Subcutaneous preadipocyte (primary cell): Measurements from ENCODE around the gene RBM5. TPM values are rescaled to one million over a fixed set of nuclear protein-coding genes. Genes with fewer than 3 reads are reported as not detected.

ENCODE experiments used
- total RNA-seq: library from RNA; depleted of rRNA; stranded (reverse); fragments of >200 nt; gene quantifications from 2 replicates; pipeline ENCODE4 v1.2.3, GENCODE V29; 2012

RBM5 gene
- 126 and 161 TPM in 2 replicates for total RNA-seq

DNA sequence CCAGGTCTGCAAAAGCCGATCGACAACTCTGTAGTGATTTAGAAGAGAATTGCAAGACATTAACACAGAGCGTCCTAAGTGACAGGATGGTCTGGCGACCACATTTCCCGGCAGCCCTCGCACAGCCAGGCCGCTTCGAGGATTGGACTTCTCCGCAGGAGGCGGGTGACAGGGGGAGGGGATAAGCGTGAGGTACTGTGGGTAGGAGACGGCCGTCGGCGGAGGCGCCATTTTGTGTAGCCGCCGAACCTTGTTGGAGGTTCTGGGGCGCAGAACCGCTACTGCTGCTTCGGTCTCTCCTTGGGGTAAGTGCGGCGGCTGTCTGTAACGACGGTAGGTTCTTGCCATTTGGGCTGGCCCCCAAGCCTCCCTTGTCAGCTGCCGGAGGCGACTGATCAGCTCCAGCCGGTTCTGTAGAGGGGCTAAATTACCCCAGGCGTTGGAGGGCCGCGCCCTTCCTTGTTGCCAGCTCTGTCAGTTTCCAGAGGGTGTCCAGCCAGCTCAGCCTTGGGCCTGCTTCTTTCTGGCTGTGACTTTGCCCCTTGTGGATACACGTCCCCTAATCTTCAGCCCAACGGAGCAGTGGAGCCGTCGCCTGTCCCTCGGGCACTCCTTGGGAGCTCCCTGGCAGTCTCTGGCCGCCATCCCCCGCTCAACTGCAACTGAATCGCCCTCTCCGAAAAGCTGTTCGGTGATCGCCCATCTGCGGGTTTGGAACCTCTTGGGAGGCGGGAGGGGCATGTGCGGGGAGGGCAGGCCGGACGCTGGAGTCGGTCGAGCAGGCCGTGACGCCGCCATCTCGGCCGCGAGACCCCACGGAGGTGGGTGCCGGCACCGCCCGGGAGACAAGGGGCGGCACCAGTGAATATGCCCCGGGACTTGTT lies at the start of gene RBM5:
Gene RBM5, plus strand, starts transcription at position 195 of the 884 bp plus-strand sequence. CDS start 1,516 bp downstream, outside the sequence.

GRCh38 chr3:50154840-50155490 lies 66.2 kb downstream of the RBM5 start, which contains the start of gene SEMA3F:
SEMA3F (plus strand) TSS chr3:50155324; CDS start chr3:50159623, 4,299 bp downstream.

Other genes starting within 250 kb of the RBM5 start
- gene TRAIP, start 232.4 kb upstream of the RBM5 start, total RNA-seq = 4.8 and 6.5 TPM in 2 replicates
- gene CAMKV, start 219.0 kb upstream of the RBM5 start, total RNA-seq = not detected in 2 replicates
- gene MST1R, start 185.0 kb upstream of the RBM5 start, total RNA-seq = 0.37 and 0.59 TPM in 2 replicates
- gene MON1A, start 159.1 kb upstream of the RBM5 start, total RNA-seq = 13.6 and 17.0 TPM in 2 replicates
- 34.6 and 37.5 TPM in 2 replicates for gene RBM6, start 148.8 kb upstream of the RBM5 start, total RNA-seq
- 0.73 and 6.5 TPM in 2 replicates for gene SEMA3F, start 66.4 kb downstream of the RBM5 start, total RNA-seq
- not detected in 2 replicates for gene GNAT1, start 102.7 kb downstream of the RBM5 start, total RNA-seq
- gene SLC38A3, start 116.4 kb downstream of the RBM5 start, total RNA-seq = not detected in 2 replicates
- gene GNAI2, start 147.3 kb downstream of the RBM5 start, total RNA-seq = 231 and 232 TPM in 2 replicates
- 0.59 and 0.73 TPM in 2 replicates for gene SEMA3B, start 180.2 kb downstream of the RBM5 start, total RNA-seq
- gene LSMEM2, start 190.2 kb downstream of the RBM5 start, total RNA-seq = not detected in 2 replicates
- gene IFRD2, start 203.5 kb downstream of the RBM5 start, total RNA-seq = 133 and 152 TPM in 2 replicates
- 3.3 and 5.7 TPM in 2 replicates for gene HYAL3, start 210.5 kb downstream of the RBM5 start, total RNA-seq
- gene NAA80, start 210.5 kb downstream of the RBM5 start, total RNA-seq = 11.5 and 15.8 TPM in 2 replicates
- gene HYAL1, start 214.7 kb downstream of the RBM5 start, total RNA-seq = 2.7 and 3.7 TPM in 2 replicates
- gene HYAL2, start 233.8 kb downstream of the RBM5 start, total RNA-seq = 32.0 and 34.4 TPM in 2 replicates
- gene TUSC2, start 239.3 kb downstream of the RBM5 start, total RNA-seq = 10.7 and 11.9 TPM in 2 replicates